Glutamatergic neuron (in vitro differentiated cells): ENCODE data around the gene SARDH. TPM values are rescaled to one million over a fixed set of nuclear protein-coding genes. Genes with fewer than 3 reads are reported as not detected.
"Not testable (repeated sequence)": the region's sequence is repeated elsewhere in the genome, so short reads cannot be mapped to it uniquely, and the experiment has no call there.

Experiments
- DNase-seq: peaks from one replicate; pipeline ENCODE4 v3.0.0; 2022
- H3K27ac Mint-ChIP-seq: one replicate; pipeline ENCODE4 v1.8.0; 2020; ENCODE audit warnings: mild to moderate bottlenecking, mixed read lengths, inconsistent platforms; ENCODE audit not compliant: unreplicated experiment
- H3K27me3 Mint-ChIP-seq: one replicate; pipeline ENCODE4 v1.8.0; 2020; ENCODE audit warnings: mild to moderate bottlenecking, moderate library complexity, mixed read lengths, inconsistent platforms; ENCODE audit not compliant: unreplicated experiment
- H3K36me3 Mint-ChIP-seq: one replicate; pipeline ENCODE4 v1.8.0; 2020; ENCODE audit warnings: mild to moderate bottlenecking, mixed read lengths, inconsistent platforms; ENCODE audit not compliant: unreplicated experiment
- H3K4me1 Mint-ChIP-seq: one replicate; pipeline ENCODE4 v1.8.0; 2020; ENCODE audit warnings: mild to moderate bottlenecking, low read depth, mixed read lengths, inconsistent platforms; ENCODE audit not compliant: unreplicated experiment
- H3K4me3 Mint-ChIP-seq: one replicate; pipeline ENCODE4 v1.8.0; 2020; ENCODE audit warnings: mild to moderate bottlenecking, mixed read lengths, inconsistent platforms; ENCODE audit not compliant: unreplicated experiment
- H3K9me3 Mint-ChIP-seq: one replicate; pipeline ENCODE4 v1.8.0; 2020; ENCODE audit warnings: mild to moderate bottlenecking, moderate library complexity, mixed read lengths, inconsistent platforms; ENCODE audit not compliant: unreplicated experiment
- CTCF ChIP-seq: fragments of 200-600 bp; sonication (generic); IDR thresholded peaks from one replicate; pipeline ENCODE4 v1.5.0; 2021; ENCODE audit not compliant: partially characterized antibody, unreplicated experiment
- total RNA-seq: library from RNA; stranded (reverse); fragmentation: NEBNext Ultra II Directional; extraction: Animal tissue kit (Norgen Biotek cat#: 25700); gene quantifications from one replicate; pipeline ENCODE4 v1.2.1, GENCODE V29; 2021; ENCODE audit not compliant: unreplicated experiment

Gene SARDH
- total RNA-seq, 1 donor from 2014 or later: 2.0 TPM

- Mint-ChIP-seq H3K9me3 (peaks cover 6% of the 10 kb centered on the region), H3K27ac (no peak overlapping the region), H3K4me3 (no peak overlapping the region), H3K36me3 (no peaks in the 10 kb centered on the region), H3K4me1 (peaks cover 10% of the 10 kb centered on the region), H3K27me3 (peaks cover 1% of the 10 kb centered on the region)
- peak; percentile 8 for DNase-seq
- TF ChIP-seq CTCF: no peak
Observed at GRCh38 chr9:133677126-133678010, 60.8 kb downstream of the SARDH start.

GRCh38 chr9:133676450-133676849 is 61.7 kb downstream of the SARDH start:
- no peak overlapping the region for H3K4me3 Mint-ChIP-seq
- no peak overlapping the region for H3K27ac Mint-ChIP-seq
- peak; percentile 2 for DNase-seq
- peaks cover 6% of the 10 kb centered on the region for H3K9me3 Mint-ChIP-seq
- H3K27me3 Mint-ChIP-seq: peaks cover 3% of the 10 kb centered on the region
- no peak for TF ChIP-seq CTCF
- H3K36me3 Mint-ChIP-seq: peaks cover 4% of the 10 kb centered on the region
- H3K4me1 Mint-ChIP-seq: peaks cover 8% of the 10 kb centered on the region

- not testable (repeated sequence) for H3K9me3 Mint-ChIP-seq, H3K36me3 Mint-ChIP-seq, H3K4me3 Mint-ChIP-seq, H3K4me1 Mint-ChIP-seq, H3K27ac Mint-ChIP-seq, DNase-seq, H3K27me3 Mint-ChIP-seq
Observed at GRCh38 chr9:133675796-133676195, 62.4 kb downstream of the SARDH start.

GRCh38 chr9:133674091-133674490 is 64.1 kb downstream of the SARDH start:
- H3K36me3 Mint-ChIP-seq: peaks cover 4% of the 10 kb centered on the region
- peaks cover 5% of the 10 kb centered on the region for H3K4me1 Mint-ChIP-seq
- DNase-seq: no peak
- H3K9me3 Mint-ChIP-seq: peaks cover 4% of the 10 kb centered on the region
- H3K27ac Mint-ChIP-seq: no peak overlapping the region
- no peak overlapping the region for H3K4me3 Mint-ChIP-seq
- no peak for TF ChIP-seq CTCF
- peaks cover 5% of the 10 kb centered on the region for H3K27me3 Mint-ChIP-seq

GRCh38 chr9:133673258-133673655 is 64.9 kb downstream of the SARDH start:
- H3K4me3 Mint-ChIP-seq: no peak overlapping the region
- peaks cover 5% of the 10 kb centered on the region for H3K27me3 Mint-ChIP-seq
- peaks cover 4% of the 10 kb centered on the region for H3K9me3 Mint-ChIP-seq
- H3K4me1 Mint-ChIP-seq: no peaks in the 10 kb centered on the region
- no peak overlapping the region for H3K27ac Mint-ChIP-seq
- DNase-seq: no peak
- H3K36me3 Mint-ChIP-seq: peaks cover 4% of the 10 kb centered on the region
- no peak for TF ChIP-seq CTCF
